Measurements from ENCODE around the gene CYB5A. TPM values are rescaled to one million over a fixed set of nuclear protein-coding genes. Genes with fewer than 3 reads are reported as not detected.

The CYB5A gene
- total RNA-seq, 1 donor from 2014 or later: 399 TPM

- Histone ChIP-seq H3K27ac (no peak overlapping the region), H3K4me1 (no peaks in the 10 kb centered on the region), H3K4me3 (no peak overlapping the region), H3K27me3 (no peaks in the 10 kb centered on the region), H3K36me3 (no peaks in the 10 kb centered on the region), H3K9me3 (no peaks in the 10 kb centered on the region)
- intact Hi-C loops (cut with DNase I): no loop called here
- no peak for DNase-seq
- TF ChIP-seq, protein P1, sequence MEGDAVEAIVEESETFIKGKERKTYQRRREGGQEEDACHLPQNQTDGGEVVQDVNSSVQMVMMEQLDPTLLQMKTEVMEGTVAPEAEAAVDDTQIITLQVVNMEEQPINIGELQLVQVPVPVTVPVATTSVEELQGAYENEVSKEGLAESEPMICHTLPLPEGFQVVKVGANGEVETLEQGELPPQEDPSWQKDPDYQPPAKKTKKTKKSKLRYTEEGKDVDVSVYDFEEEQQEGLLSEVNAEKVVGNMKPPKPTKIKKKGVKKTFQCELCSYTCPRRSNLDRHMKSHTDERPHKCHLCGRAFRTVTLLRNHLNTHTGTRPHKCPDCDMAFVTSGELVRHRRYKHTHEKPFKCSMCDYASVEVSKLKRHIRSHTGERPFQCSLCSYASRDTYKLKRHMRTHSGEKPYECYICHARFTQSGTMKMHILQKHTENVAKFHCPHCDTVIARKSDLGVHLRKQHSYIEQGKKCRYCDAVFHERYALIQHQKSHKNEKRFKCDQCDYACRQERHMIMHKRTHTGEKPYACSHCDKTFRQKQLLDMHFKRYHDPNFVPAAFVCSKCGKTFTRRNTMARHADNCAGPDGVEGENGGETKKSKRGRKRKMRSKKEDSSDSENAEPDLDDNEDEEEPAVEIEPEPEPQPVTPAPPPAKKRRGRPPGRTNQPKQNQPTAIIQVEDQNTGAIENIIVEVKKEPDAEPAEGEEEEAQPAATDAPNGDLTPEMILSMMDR (IDR thresholded peaks at IDR 0.05): no peak
- no peak for ATAC-seq
Measured at GRCh38 chr18:74215863-74216262, 75.9 kb downstream of the CYB5A start.

DNA sequence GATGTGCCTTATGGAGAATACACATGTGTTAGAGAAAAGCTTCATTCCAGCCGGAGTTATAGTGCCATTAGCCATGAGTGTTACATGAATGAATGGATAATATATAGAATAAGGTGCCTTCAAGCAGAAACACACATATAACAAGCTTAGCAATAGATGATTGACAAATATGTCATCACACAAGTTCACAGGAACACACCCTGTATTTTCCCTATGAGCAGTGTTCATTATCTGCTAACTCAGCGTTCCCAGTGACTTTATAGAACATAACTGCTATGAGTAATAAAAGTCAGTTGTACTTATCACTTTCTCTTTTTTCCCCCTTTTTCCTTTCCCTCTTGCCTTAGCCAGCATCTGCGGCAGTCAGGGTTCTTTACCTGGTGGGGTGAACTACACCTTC lies 78.3 kb downstream of the CYB5A start:
- DNase-seq (no peak), ATAC-seq (no peak)
- intact Hi-C loops (cut with DNase I): no loop called here

DNA sequence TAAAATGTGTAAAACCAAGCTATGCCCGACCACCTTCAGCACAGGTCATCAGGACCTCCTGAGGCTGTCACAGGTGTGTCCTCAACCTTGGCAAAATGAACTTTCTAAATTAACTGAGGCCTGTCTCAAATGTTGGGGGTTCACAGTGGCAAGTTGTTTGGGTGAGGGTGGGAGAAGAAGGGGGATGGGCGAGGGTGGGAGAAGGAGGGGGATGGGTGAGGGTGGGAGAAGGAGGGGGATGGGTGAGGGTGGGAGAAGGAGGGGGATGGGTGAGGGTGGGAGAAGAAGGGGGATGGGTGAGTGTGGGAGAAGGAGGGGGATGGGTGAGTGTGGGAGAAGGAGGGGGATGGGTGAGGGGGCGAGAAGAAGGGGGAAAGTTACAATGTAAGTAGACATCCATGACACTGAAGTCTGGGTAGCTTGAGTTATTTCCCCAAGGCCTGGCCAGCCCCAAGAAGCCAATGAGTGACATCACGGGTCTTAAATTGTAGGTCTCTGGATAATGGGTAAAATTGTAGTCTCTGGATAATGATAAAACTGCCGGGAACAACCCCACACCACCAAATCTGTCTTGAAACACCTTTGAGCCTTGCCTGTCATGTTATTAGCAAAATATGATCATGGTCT lies 87.1 kb downstream of the CYB5A start:
- DNase-seq: no peak
- intact Hi-C loops (cut with DNase I): no loop called here
- TF ChIP-seq, protein P1 (IDR thresholded peaks at IDR 0.05): no peak
- no peaks in the 10 kb centered on the region for H3K27me3 ChIP-seq
- no peak overlapping the region for H3K27ac ChIP-seq
- H3K4me1 ChIP-seq: no peaks in the 10 kb centered on the region
- no peaks in the 10 kb centered on the region for H3K9me3 ChIP-seq
- ATAC-seq: no peak
- no peak overlapping the region for H3K4me3 ChIP-seq
- no peaks in the 10 kb centered on the region for H3K36me3 ChIP-seq

More for the DNA sequence above, 78.3 kb downstream of the CYB5A start:
- TF ChIP-seq, protein P1 (IDR thresholded peaks at IDR 0.05): no peak
- Histone ChIP-seq H3K27ac (no peak overlapping the region), H3K9me3 (no peaks in the 10 kb centered on the region), H3K27me3 (no peaks in the 10 kb centered on the region), H3K4me3 (no peak overlapping the region), H3K36me3 (no peaks in the 10 kb centered on the region), H3K4me1 (no peaks in the 10 kb centered on the region)

DNA sequence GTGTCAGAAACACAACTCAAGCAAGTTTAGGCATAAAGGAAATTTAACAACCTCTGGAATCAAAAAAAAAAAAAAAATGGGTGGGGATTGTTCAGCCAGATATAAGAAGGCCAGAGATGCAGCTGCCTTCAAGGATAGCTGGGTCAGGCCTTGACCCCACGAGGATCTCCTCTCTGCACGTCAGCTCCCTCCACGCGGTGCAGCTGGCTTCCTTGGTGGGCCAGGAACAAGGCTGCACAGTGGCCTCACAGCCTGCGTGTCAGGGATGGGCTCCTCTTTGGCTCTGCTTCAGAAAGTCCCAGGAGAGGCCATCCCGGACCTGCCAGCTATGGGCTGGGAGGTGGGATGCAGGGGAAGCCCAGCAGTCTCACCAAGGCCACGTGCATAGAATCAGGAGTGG lies 88.0 kb downstream of the CYB5A start:
- DNase-seq (no peak), ATAC-seq (no peak)
- Histone ChIP-seq H3K27ac (no peak overlapping the region), H3K9me3 (no peaks in the 10 kb centered on the region), H3K27me3 (no peaks in the 10 kb centered on the region), H3K36me3 (no peaks in the 10 kb centered on the region), H3K4me3 (no peak overlapping the region), H3K4me1 (no peaks in the 10 kb centered on the region)
- intact Hi-C loops (cut with DNase I): no loop called here
- TF ChIP-seq, protein P1 (IDR thresholded peaks at IDR 0.05): no peak

Other genes starting within 250 kb of the CYB5A start
- gene FBXO15, start 144.1 kb downstream of the CYB5A start, total RNA-seq: 0.81 TPM
- gene TIMM21, start 143.4 kb downstream of the CYB5A start, total RNA-seq: 20.2 TPM
- 0.17 TPM for gene C18orf63, start 23.9 kb upstream of the CYB5A start, total RNA-seq
- not detected for gene DIPK1C, start 165.3 kb upstream of the CYB5A start, total RNA-seq
- gene CNDP2, start 204.4 kb upstream of the CYB5A start, total RNA-seq: 213 TPM
- gene CNDP1, start 242.5 kb upstream of the CYB5A start, total RNA-seq: not detected

Data from upper lobe of right lung (tissue), 1 donor.